DND-41 (cell line): ENCODE results near the gene TGFA.

Source experiments
- ATAC-seq: fragments of 200-7000 bp; cut with Tn5 transposase; 3 replicates; pipeline ENCODE4 v1.9.1; 2021; ENCODE audit warnings: low read depth; ENCODE audit not compliant: insufficient read depth
- DNase-seq: peaks from one replicate; pipeline ENCODE4 v3.0.0-alpha.2; 2020
- H2AFZ ChIP-seq: 2 replicates; pipeline ENCODE4 v1.6.0; 2012; ENCODE audit warnings: low read depth, low read length
- H3K27ac ChIP-seq: 2 replicates; pipeline ENCODE4 v1.5.1; 2012; ENCODE audit warnings: low read length, inconsistent platforms
- H3K27me3 ChIP-seq: fragments of 200-600 bp; sonication (generic); 2 replicates; pipeline ENCODE4 v1.6.0; 2012; ENCODE audit warnings: low read length, mild to moderate bottlenecking, inconsistent platforms; ENCODE audit not compliant: insufficient read depth, poor library complexity
- H3K36me3 ChIP-seq: 2 replicates; pipeline ENCODE4 v1.5.1; 2012; ENCODE audit warnings: low read length, inconsistent platforms; ENCODE audit not compliant: insufficient read depth
- H3K4me1 ChIP-seq: 2 replicates; pipeline ENCODE4 v1.5.1; 2012; ENCODE audit warnings: mild to moderate bottlenecking, low read length; ENCODE audit not compliant: insufficient read depth
- H3K4me2 ChIP-seq: 2 replicates; pipeline ENCODE4 v1.6.0; 2012; ENCODE audit warnings: mild to moderate bottlenecking, moderate library complexity, low read length, inconsistent platforms; ENCODE audit not compliant: insufficient read depth
- H3K4me3 ChIP-seq, 2 experiments: fragments of 200-600 bp in 1 of 2; shearing (Covaris generic) in 1 of 2; 2 replicates each; pipeline ENCODE4 v1.5.1; 2012 to 2016; ENCODE audit warnings: inconsistent platforms in 2 of 2, low read length in 2 of 2, mild to moderate bottlenecking in 2 of 2, low read depth in 1 of 2, moderate library complexity in 1 of 2
- H3K79me2 ChIP-seq: 2 replicates; pipeline ENCODE4 v1.6.0; 2012; ENCODE audit warnings: low read length, inconsistent platforms; ENCODE audit not compliant: insufficient read depth
- H3K9ac ChIP-seq: 2 replicates; pipeline ENCODE4 v1.6.0; 2012; ENCODE audit warnings: low read depth, mild to moderate bottlenecking, inconsistent platforms, low read length, moderate library complexity
- H3K9me3 ChIP-seq: 2 replicates; pipeline ENCODE4 v1.5.1; 2012; ENCODE audit warnings: low read length, moderate library complexity, mild to moderate bottlenecking, inconsistent platforms; ENCODE audit not compliant: insufficient read depth, severe bottlenecking
- H4K20me1 ChIP-seq: 2 replicates; pipeline ENCODE4 v1.6.0; 2012; ENCODE audit warnings: low read length; ENCODE audit not compliant: insufficient read depth
- EZH2 ChIP-seq: IDR thresholded peaks from 3 replicates; pipeline ENCODE4 v1.6.1; 2012; ENCODE audit warnings: borderline replicate concordance, low read depth, mild to moderate bottlenecking, moderate library complexity, low read length, inconsistent platforms; ENCODE audit not compliant: severe bottlenecking
- TF ChIP-seq, protein P1 (sequence below): IDR thresholded peaks from 2 replicates; pipeline ENCODE4 v1.5.1; 2012; ENCODE audit warnings: borderline replicate concordance, low read length, moderate library complexity, mild to moderate bottlenecking; ENCODE audit not compliant: poor library complexity, severe bottlenecking; ENCODE audit errors: extremely low read depth

Gene TGFA

DNA sequence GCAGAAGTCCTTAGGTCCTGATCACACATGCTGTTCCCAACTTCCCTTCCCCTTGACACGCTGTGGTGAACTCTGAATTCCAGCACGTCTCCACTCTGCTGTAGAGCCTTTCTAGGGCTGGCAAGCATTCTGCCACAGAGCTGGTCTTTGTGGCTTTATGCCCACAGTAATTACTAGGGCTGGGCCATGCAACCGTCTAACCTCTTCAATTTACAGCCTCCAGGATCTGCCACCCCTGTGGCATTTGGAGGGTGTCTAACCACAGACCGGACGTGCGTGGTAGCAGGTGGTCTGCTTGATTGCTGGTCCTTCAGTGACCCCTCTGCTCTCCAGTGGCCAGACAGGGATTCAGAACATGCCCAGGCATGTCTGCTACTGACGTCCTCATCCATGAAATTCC lies 43.1 kb upstream of the TGFA start:
- H3K4me1 ChIP-seq: no peaks in the 10 kb centered on the region

DNA sequence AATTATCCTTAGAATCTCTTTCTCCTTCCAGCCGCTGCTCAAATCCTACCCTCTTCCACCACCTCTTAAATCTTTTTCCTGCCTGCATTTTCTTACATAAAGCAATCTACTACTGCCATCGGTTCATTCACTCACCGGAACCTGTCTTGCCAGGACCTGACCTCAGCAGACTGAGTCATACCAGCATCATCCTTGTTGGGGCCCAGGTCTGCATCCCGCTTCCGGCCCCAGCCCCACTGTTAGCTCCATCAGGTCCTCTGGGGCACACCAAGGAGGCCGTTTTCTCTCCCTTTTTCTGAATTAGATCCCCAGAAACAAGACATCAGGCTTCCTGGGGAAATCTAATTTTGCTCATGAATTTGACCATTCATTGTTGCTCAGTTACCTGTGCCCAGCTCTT lies 42.7 kb upstream of the TGFA start:
- H3K27ac ChIP-seq: no peak overlapping the region
- peaks cover 27% of the 10 kb centered on the region for H3K27me3 ChIP-seq
- DNase-seq: no peak
- H3K9me3 ChIP-seq: no peaks in the 10 kb centered on the region
- no peaks in the 10 kb centered on the region for H4K20me1 ChIP-seq
- no peaks in the 10 kb centered on the region for H3K36me3 ChIP-seq
- H3K79me2 ChIP-seq: no peaks in the 10 kb centered on the region
- TF ChIP-seq EZH2: no peak
- TF ChIP-seq, protein P1, sequence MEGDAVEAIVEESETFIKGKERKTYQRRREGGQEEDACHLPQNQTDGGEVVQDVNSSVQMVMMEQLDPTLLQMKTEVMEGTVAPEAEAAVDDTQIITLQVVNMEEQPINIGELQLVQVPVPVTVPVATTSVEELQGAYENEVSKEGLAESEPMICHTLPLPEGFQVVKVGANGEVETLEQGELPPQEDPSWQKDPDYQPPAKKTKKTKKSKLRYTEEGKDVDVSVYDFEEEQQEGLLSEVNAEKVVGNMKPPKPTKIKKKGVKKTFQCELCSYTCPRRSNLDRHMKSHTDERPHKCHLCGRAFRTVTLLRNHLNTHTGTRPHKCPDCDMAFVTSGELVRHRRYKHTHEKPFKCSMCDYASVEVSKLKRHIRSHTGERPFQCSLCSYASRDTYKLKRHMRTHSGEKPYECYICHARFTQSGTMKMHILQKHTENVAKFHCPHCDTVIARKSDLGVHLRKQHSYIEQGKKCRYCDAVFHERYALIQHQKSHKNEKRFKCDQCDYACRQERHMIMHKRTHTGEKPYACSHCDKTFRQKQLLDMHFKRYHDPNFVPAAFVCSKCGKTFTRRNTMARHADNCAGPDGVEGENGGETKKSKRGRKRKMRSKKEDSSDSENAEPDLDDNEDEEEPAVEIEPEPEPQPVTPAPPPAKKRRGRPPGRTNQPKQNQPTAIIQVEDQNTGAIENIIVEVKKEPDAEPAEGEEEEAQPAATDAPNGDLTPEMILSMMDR: no peak
- H3K4me2 ChIP-seq: no peak overlapping the region
- no peak overlapping the region for H3K9ac ChIP-seq
- no peak overlapping the region for H3K4me3 ChIP-seq
- no peak overlapping the region for H2AFZ ChIP-seq
- H3K4me1 ChIP-seq: no peaks in the 10 kb centered on the region
- no peak for ATAC-seq

More for the DNA sequence above, 43.1 kb upstream of the TGFA start:
- H2AFZ ChIP-seq: no peak overlapping the region
- ATAC-seq (no peak), DNase-seq (no peak)
- no peaks in the 10 kb centered on the region for H3K36me3 ChIP-seq
- no peak overlapping the region for H3K4me2 ChIP-seq
- H3K27ac ChIP-seq: no peak overlapping the region
- no peak overlapping the region for H3K4me3 ChIP-seq
- no peaks in the 10 kb centered on the region for H3K79me2 ChIP-seq
- no peaks in the 10 kb centered on the region for H3K9me3 ChIP-seq
- peaks cover 24% of the 10 kb centered on the region for H3K27me3 ChIP-seq
- TF ChIP-seq, protein P1: no peak
- no peak for TF ChIP-seq EZH2
- H3K9ac ChIP-seq: no peak overlapping the region
- H4K20me1 ChIP-seq: no peaks in the 10 kb centered on the region

DNA sequence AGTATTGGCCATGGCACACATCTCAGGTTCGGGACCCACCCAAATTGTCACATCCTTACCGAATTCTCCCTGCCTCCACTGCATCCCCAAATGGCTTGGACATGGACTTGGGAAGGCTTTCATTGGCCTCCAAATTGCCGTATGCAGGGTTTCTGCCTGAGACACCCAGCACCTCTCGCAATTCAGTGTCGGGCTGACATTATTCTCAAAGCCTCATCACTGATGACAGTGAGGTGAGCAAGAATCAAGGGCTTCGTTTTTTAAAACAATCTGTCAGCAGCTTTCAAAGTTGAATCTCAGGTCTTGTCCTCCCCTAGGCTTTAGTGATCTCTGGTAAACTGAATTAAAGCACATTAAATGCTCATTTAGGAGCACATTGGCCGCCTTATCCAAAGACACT lies 29.5 kb upstream of the TGFA start:
- H3K9me3 ChIP-seq: no peaks in the 10 kb centered on the region
- H3K27ac ChIP-seq: no peak overlapping the region
- no peak overlapping the region for H3K4me2 ChIP-seq
- H3K9ac ChIP-seq: no peak overlapping the region
- ATAC-seq (no peak), DNase-seq (no peak)
- H3K36me3 ChIP-seq: no peaks in the 10 kb centered on the region
- no peaks in the 10 kb centered on the region for H4K20me1 ChIP-seq
- H3K79me2 ChIP-seq: no peaks in the 10 kb centered on the region
- H2AFZ ChIP-seq: no peak overlapping the region
- H3K4me1 ChIP-seq: no peaks in the 10 kb centered on the region
- no peak for TF ChIP-seq EZH2
- TF ChIP-seq, protein P1: no peak
- peaks cover 4% of the 10 kb centered on the region for H3K27me3 ChIP-seq
- H3K4me3 ChIP-seq: no peak overlapping the region

DNA sequence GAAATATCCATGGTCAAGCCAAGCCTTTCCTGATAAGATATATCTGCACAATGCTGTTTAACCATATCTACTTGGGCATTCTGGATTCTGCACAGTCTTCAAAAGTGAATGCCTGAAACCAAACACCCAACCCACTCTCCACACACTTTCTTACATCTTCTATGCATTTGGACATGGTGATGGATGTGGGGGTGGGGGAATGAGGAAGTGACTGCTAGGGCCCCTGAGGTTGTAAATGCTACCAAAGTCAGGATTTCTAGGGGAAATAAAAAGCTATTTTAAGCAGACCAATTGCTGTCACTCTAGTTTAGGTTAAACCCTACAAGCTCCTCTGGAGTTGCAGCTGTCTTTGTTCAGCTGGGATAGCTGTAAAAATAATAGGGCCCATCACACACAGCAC lies 26.7 kb upstream of the TGFA start:
- H2AFZ ChIP-seq: no peak overlapping the region
- no peak for ATAC-seq
- TF ChIP-seq EZH2: no peak

More for the DNA sequence above, 26.7 kb upstream of the TGFA start:
- Histone ChIP-seq H3K27ac (no peak overlapping the region), H3K9me3 (no peaks in the 10 kb centered on the region), H3K9ac (no peak overlapping the region), H3K4me1 (no peaks in the 10 kb centered on the region), H3K27me3 (peaks cover 4% of the 10 kb centered on the region), H4K20me1 (no peaks in the 10 kb centered on the region), H3K4me3 (no peak overlapping the region), H3K79me2 (no peaks in the 10 kb centered on the region), H3K4me2 (no peak overlapping the region), H3K36me3 (no peaks in the 10 kb centered on the region)
- no peak for DNase-seq
